HEK293T (cell line): ENCODE measurements around the gene ALX1.

Experiments used
- ARNT ChIP-seq: fragments of 450-650 bp; IDR thresholded peaks from 2 replicates; pipeline ENCODE4 v1.6.1; 2017; ENCODE audit warnings: mild to moderate bottlenecking
- BHLHE40 ChIP-seq: fragments of 450-650 bp; IDR thresholded peaks from 2 replicates; pipeline ENCODE4 v1.6.1; 2016; ENCODE audit warnings: mild to moderate bottlenecking, moderate library complexity, borderline replicate concordance
- CTBP1 ChIP-seq: fragments of 450-650 bp; IDR thresholded peaks from 2 replicates; pipeline ENCODE4 v1.6.1; 2016; ENCODE audit warnings: borderline replicate concordance
- ELF4 ChIP-seq: fragments of 450-650 bp; IDR thresholded peaks from 2 replicates; pipeline ENCODE4 v1.6.1; 2017; ENCODE audit warnings: antibody characterized with exemption
- FOXA1 ChIP-seq: fragments of 450-650 bp; IDR thresholded peaks from 2 replicates; pipeline ENCODE4 v1.6.1; 2016; ENCODE audit warnings: mild to moderate bottlenecking
- FOXK2 ChIP-seq: fragments of 450-650 bp; IDR thresholded peaks from 2 replicates; pipeline ENCODE4 v1.6.1; 2016; ENCODE audit warnings: mild to moderate bottlenecking
- FOXM1 ChIP-seq: fragments of 450-650 bp; IDR thresholded peaks from 2 replicates; pipeline ENCODE4 v1.6.1; 2017; ENCODE audit warnings: mild to moderate bottlenecking, borderline replicate concordance
- HDGF ChIP-seq: fragments of 450-650 bp; IDR thresholded peaks from 2 replicates; pipeline ENCODE4 v1.6.1; 2017; ENCODE audit warnings: antibody characterized with exemption, borderline replicate concordance
- L3MBTL2 ChIP-seq: fragments of 450-650 bp; conservative IDR thresholded peaks from 2 replicates; pipeline ENCODE4 v1.6.1; 2016; ENCODE audit warnings: mild to moderate bottlenecking
- PKNOX1 ChIP-seq: fragments of 450-650 bp; IDR thresholded peaks from 2 replicates; pipeline ENCODE4 v1.6.1; 2016
- SP1 ChIP-seq: fragments of 450-650 bp; IDR thresholded peaks from 2 replicates; pipeline ENCODE4 v1.6.1; 2017
- SUZ12 ChIP-seq: fragments of 450-650 bp; IDR thresholded peaks from 2 replicates; pipeline ENCODE4 v1.6.1; 2016; ENCODE audit warnings: mild to moderate bottlenecking
- TARDBP ChIP-seq: fragments of 450-650 bp; IDR thresholded peaks from 2 replicates; pipeline ENCODE4 v1.6.1; 2016
- ZNF384 ChIP-seq: fragments of 450-650 bp; IDR thresholded peaks from 2 replicates; pipeline ENCODE4 v1.6.1; 2016

- TF ChIP-seq FOXA1 (no peak), SUZ12 (no peak), FOXM1 (peak; percentile 42; the same call in 1 of the 2 replicates), ZNF384 (no peak; the same call in 1 of the 2 replicates), SP1 (no peak), ARNT (peak; percentile 79), CTBP1 (peak; percentile 82), TARDBP (no peak), BHLHE40 (no peak), ELF4 (no peak), HDGF (no peak), L3MBTL2 (no peak), FOXK2 (no peak), PKNOX1 (peak; percentile 48)
Measured at GRCh38 chr12:85280984-85281630, 1.1 kb downstream of the ALX1 start.
